ENCODE data around the gene DNAH9. TPM values are rescaled to one million over a fixed set of nuclear protein-coding genes. Genes with fewer than 3 reads are reported as not detected.

Gene DNAH9
- polyA plus RNA-seq, 1 experiment: not detected

GRCh38 chr17:11813278-11813677 is 215.0 kb downstream of the DNAH9 start:
- H3K27ac ChIP-seq (ENCODE audit: low read depth, low read length): no peak overlapping the region
- no peak for TF ChIP-seq CTCF (IDR thresholded peaks at IDR 0.05; ENCODE audit: low read depth, low read length)
- ChIA-PET POLR2A (no interaction called here), CTCF (no interaction called here)
- H3K9me3 ChIP-seq (ENCODE audit: control insufficient read depth, insufficient read depth, low read length): peaks cover 23% of the 10 kb centered on the region
- no peaks in the 10 kb centered on the region for H3K27me3 ChIP-seq (ENCODE audit: control insufficient read depth, insufficient read depth, low read length)
- H3K4me3 ChIP-seq (ENCODE audit: low read depth, low read length): no peak overlapping the region
- DNase-seq (ENCODE audit: low read depth, low spot score): no peak

- H3K27me3 ChIP-seq (ENCODE audit: control insufficient read depth, insufficient read depth, low read length): no peaks in the 10 kb centered on the region
- no peak for DNase-seq (ENCODE audit: low read depth, low spot score)
- no peak for TF ChIP-seq CTCF (IDR thresholded peaks at IDR 0.05; ENCODE audit: low read depth, low read length)
- peaks cover 22% of the 10 kb centered on the region for H3K9me3 ChIP-seq (ENCODE audit: control insufficient read depth, insufficient read depth, low read length)
- POLR2A ChIA-PET: no interaction called here
- CTCF ChIA-PET: no interaction called here
- no peak overlapping the region for H3K27ac ChIP-seq (ENCODE audit: low read depth, low read length)
- no peak overlapping the region for H3K4me3 ChIP-seq (ENCODE audit: low read depth, low read length)
Observed at GRCh38 chr17:11813871-11814270, 215.6 kb downstream of the DNAH9 start.

GRCh38 chr17:11814655-11815262 is 216.5 kb downstream of the DNAH9 start:
- no peak overlapping the region for H3K4me3 ChIP-seq (ENCODE audit: low read depth, low read length)
- DNase-seq (ENCODE audit: low read depth, low spot score): no peak
- peaks cover 21% of the 10 kb centered on the region for H3K9me3 ChIP-seq (ENCODE audit: control insufficient read depth, insufficient read depth, low read length)
- no peaks in the 10 kb centered on the region for H3K27me3 ChIP-seq (ENCODE audit: control insufficient read depth, insufficient read depth, low read length)
- no peak for TF ChIP-seq CTCF (IDR thresholded peaks at IDR 0.05; ENCODE audit: low read depth, low read length)
- CTCF ChIA-PET: no interaction called here
- POLR2A ChIA-PET: no interaction called here
- no peak overlapping the region for H3K27ac ChIP-seq (ENCODE audit: low read depth, low read length)

GRCh38 chr17:11816409-11816808 is 218.1 kb downstream of the DNAH9 start:
- H3K9me3 ChIP-seq (ENCODE audit: control insufficient read depth, insufficient read depth, low read length): peaks cover 9% of the 10 kb centered on the region
- no peak for TF ChIP-seq CTCF (IDR thresholded peaks at IDR 0.05; ENCODE audit: low read depth, low read length)
- no peak overlapping the region for H3K4me3 ChIP-seq (ENCODE audit: low read depth, low read length)
- H3K27me3 ChIP-seq (ENCODE audit: control insufficient read depth, insufficient read depth, low read length): no peaks in the 10 kb centered on the region
- no peak overlapping the region for H3K27ac ChIP-seq (ENCODE audit: low read depth, low read length)
- CTCF ChIA-PET: no interaction called here
- DNase-seq (ENCODE audit: low read depth, low spot score): no peak
- POLR2A ChIA-PET: no interaction called here

- CTCF ChIA-PET: no interaction called here
- H3K4me3 ChIP-seq (ENCODE audit: low read depth, low read length): no peak overlapping the region
- no peak overlapping the region for H3K27ac ChIP-seq (ENCODE audit: low read depth, low read length)
- POLR2A ChIA-PET: no interaction called here
- no peaks in the 10 kb centered on the region for H3K27me3 ChIP-seq (ENCODE audit: control insufficient read depth, insufficient read depth, low read length)
- DNase-seq (ENCODE audit: low read depth, low spot score): no peak
- H3K9me3 ChIP-seq (ENCODE audit: control insufficient read depth, insufficient read depth, low read length): peaks cover 29% of the 10 kb centered on the region
- TF ChIP-seq CTCF (IDR thresholded peaks at IDR 0.05; ENCODE audit: low read depth, low read length): no peak
Observed at GRCh38 chr17:11823862-11824261, 225.6 kb downstream of the DNAH9 start.
